NCI-H1092 (cell line): ENCODE measurements around the gene FRMD7.

Experiments used
- DNase-seq: peaks from one replicate; lab custom pipeline; 2025; lab: John Stamatoyannopoulos, UW

FRMD7 gene

GRCh38 chrX:132034648-132035047, 93.2 kb downstream of the FRMD7 start:
- DNase-seq, result no peak

- no peak for DNase-seq
These were observed 94.7 kb downstream of the FRMD7 start for GRCh38 chrX:132033166-132033565.

- no peak for DNase-seq
These were observed 96.0 kb downstream of the FRMD7 start for GRCh38 chrX:132031867-132032266.

GRCh38 chrX:132030264-132030663, 97.6 kb downstream of the FRMD7 start:
- no peak for DNase-seq
